HEK293 (cell line): ENCODE data around the gene HECTD4.
A peak's percentile ranks its signal among the peaks of the same experiment; 100 is the strongest.

Source experiments
- CTCF ChIA-PET: fragments of 350-600 bp; formaldehyde crosslinking; extraction: SDS; loops from one replicate; lab custom pipeline; 2021; ENCODE audit warnings: antibody characterized with exemption; lab: Yijun Ruan, JAX
- POLR2A ChIA-PET: fragments of 300-600 bp; formaldehyde crosslinking; extraction: SDS; loops from one replicate; lab custom pipeline; 2020; ENCODE audit warnings: antibody characterized with exemption, inconsistent platforms; lab: Yijun Ruan, JAX
- H3K27ac ChIP-seq: fragments of 200-500 bp; sonication (Bioruptor generic); 2 replicates; pipeline ENCODE4 v1.5.1; 2014; ENCODE audit warnings: low read depth, low read length, control low read depth, inconsistent platforms; ENCODE audit errors: extremely low read depth
- H3K36me3 ChIP-seq, 2 experiments: fragments of 200-500 bp in 1 of 2; sonication (Bioruptor generic) in 1 of 2; 1 replicate in 1 of 2; 2 replicates in 1 of 2; pipeline ENCODE4 v1.5.1; 2014 to 2017; ENCODE audit warnings: inconsistent platforms in 2 of 2, low read length in 2 of 2; ENCODE audit not compliant: control insufficient read depth in 2 of 2, insufficient read depth in 1 of 2
- H3K4me1 ChIP-seq: fragments of 200-500 bp; sonication (Bioruptor generic); 2 replicates; pipeline ENCODE4 v1.5.1; 2014; ENCODE audit warnings: mild to moderate bottlenecking, low read length, inconsistent platforms; ENCODE audit not compliant: control insufficient read depth, insufficient read depth
- H3K4me3 ChIP-seq: 2 replicates; pipeline ENCODE4 v1.5.1; 2011; ENCODE audit warnings: low read depth, mild to moderate bottlenecking, control low read depth, low read length, moderate library complexity
- H3K9me3 ChIP-seq: fragments of 200-500 bp; sonication (Bioruptor generic); 2 replicates; pipeline ENCODE4 v1.5.1; 2014; ENCODE audit warnings: low read depth, low read length, inconsistent platforms; ENCODE audit not compliant: control insufficient read depth, insufficient read depth
- BCL11B ChIP-seq: fragments of 450-650 bp; formaldehyde crosslinking; IDR thresholded peaks from 2 replicates; pipeline ENCODE4 v1.5.1; 2016; ENCODE audit warnings: low read depth, missing biosample characterization, missing genetic modification characterization
- FEZF1 ChIP-seq: fragments of 450-650 bp; formaldehyde crosslinking; IDR thresholded peaks from 2 replicates; pipeline ENCODE4 v1.5.1; 2016; ENCODE audit warnings: missing biosample characterization, missing genetic modification characterization
- GFI1B ChIP-seq: fragments of 450-650 bp; formaldehyde crosslinking; IDR thresholded peaks from 2 replicates; pipeline ENCODE4 v1.5.1; 2016; ENCODE audit warnings: missing biosample characterization, missing genetic modification characterization
- GLIS2 ChIP-seq: fragments of 450-650 bp; formaldehyde crosslinking; IDR thresholded peaks from 2 replicates; pipeline ENCODE4 v1.5.1; 2016; ENCODE audit warnings: missing biosample characterization, missing genetic modification characterization
- IKZF3 ChIP-seq: fragments of 450-650 bp; IDR thresholded peaks from 2 replicates; pipeline ENCODE4 v1.5.0; 2018; ENCODE audit warnings: missing biosample characterization, mild to moderate bottlenecking, missing genetic modification characterization, moderate library complexity
- KLF10 ChIP-seq: fragments of 450-650 bp; IDR thresholded peaks from 2 replicates; pipeline ENCODE4 v1.5.1; 2018; ENCODE audit warnings: missing biosample characterization, mild to moderate bottlenecking, missing genetic modification characterization
- KLF16 ChIP-seq: fragments of 450-650 bp; formaldehyde crosslinking; IDR thresholded peaks from 2 replicates; pipeline ENCODE4 v1.5.1; 2017; ENCODE audit warnings: missing biosample characterization, missing genetic modification characterization
- KLF9 ChIP-seq: fragments of 450-650 bp; formaldehyde crosslinking; IDR thresholded peaks from 2 replicates; pipeline ENCODE4 v1.5.1; 2016; ENCODE audit warnings: missing biosample characterization, missing genetic modification characterization, low read depth
- REPIN1 ChIP-seq: fragments of 450-650 bp; formaldehyde crosslinking; IDR thresholded peaks from 2 replicates; pipeline ENCODE4 v1.5.1; 2017; ENCODE audit warnings: missing biosample characterization, missing genetic modification characterization, low read depth
- YY2 ChIP-seq: fragments of 450-650 bp; formaldehyde crosslinking; IDR thresholded peaks from 2 replicates; pipeline ENCODE4 v1.5.1; 2016; ENCODE audit warnings: missing biosample characterization, missing genetic modification characterization
- ZBTB17 ChIP-seq: fragments of 450-650 bp; formaldehyde crosslinking; IDR thresholded peaks from 2 replicates; pipeline ENCODE4 v1.5.1; 2016; ENCODE audit warnings: missing biosample characterization, missing genetic modification characterization
- ZEB2 ChIP-seq: fragments of 450-650 bp; formaldehyde crosslinking; IDR thresholded peaks from 2 replicates; pipeline ENCODE4 v1.5.1; 2016; ENCODE audit warnings: missing biosample characterization, missing genetic modification characterization
- ZIC2 ChIP-seq: fragments of 450-650 bp; formaldehyde crosslinking; IDR thresholded peaks from 2 replicates; pipeline ENCODE4 v1.5.1; 2016; ENCODE audit warnings: missing biosample characterization, missing genetic modification characterization
- ZNF10 ChIP-seq: fragments of 450-650 bp; formaldehyde crosslinking; IDR thresholded peaks from 2 replicates; pipeline ENCODE4 v1.5.1; 2017; ENCODE audit warnings: missing biosample characterization, missing genetic modification characterization
- ZNF223 ChIP-seq: fragments of 450-650 bp; formaldehyde crosslinking; IDR thresholded peaks from 2 replicates; pipeline ENCODE4 v1.5.1; 2016; ENCODE audit warnings: missing biosample characterization, missing genetic modification characterization
- ZNF629 ChIP-seq: fragments of 450-650 bp; formaldehyde crosslinking; IDR thresholded peaks from 2 replicates; pipeline ENCODE4 v1.5.1; 2017; ENCODE audit warnings: missing biosample characterization, missing genetic modification characterization
- ZNF792 ChIP-seq: fragments of 450-650 bp; formaldehyde crosslinking; IDR thresholded peaks from 2 replicates; pipeline ENCODE4 v1.5.1; 2016; ENCODE audit warnings: missing biosample characterization, missing genetic modification characterization
- ZXDB ChIP-seq: fragments of 450-650 bp; formaldehyde crosslinking; IDR thresholded peaks from 2 replicates; pipeline ENCODE4 v1.5.1; 2016; ENCODE audit warnings: missing biosample characterization, missing genetic modification characterization
- TF ChIP-seq, protein P1 (sequence below): fragments of 450-650 bp; formaldehyde crosslinking; IDR thresholded peaks from 2 replicates; pipeline ENCODE4 v1.5.1; 2016; ENCODE audit warnings: missing biosample characterization, missing genetic modification characterization
- TF ChIP-seq, protein P2 (sequence below): fragments of 450-650 bp; formaldehyde crosslinking; IDR thresholded peaks from 2 replicates; pipeline ENCODE4 v1.5.1; 2016; ENCODE audit warnings: missing biosample characterization, missing genetic modification characterization
- TF ChIP-seq, protein P3 (sequence below): fragments of 450-650 bp; formaldehyde crosslinking; IDR thresholded peaks from 2 replicates; pipeline ENCODE4 v1.5.1; 2016; ENCODE audit warnings: missing biosample characterization, missing genetic modification characterization
- TF ChIP-seq, protein P4 (sequence below): fragments of 450-650 bp; formaldehyde crosslinking; IDR thresholded peaks from 2 replicates; pipeline ENCODE4 v1.5.1; 2016; ENCODE audit warnings: missing biosample characterization, missing genetic modification characterization

Gene HECTD4, protein sequence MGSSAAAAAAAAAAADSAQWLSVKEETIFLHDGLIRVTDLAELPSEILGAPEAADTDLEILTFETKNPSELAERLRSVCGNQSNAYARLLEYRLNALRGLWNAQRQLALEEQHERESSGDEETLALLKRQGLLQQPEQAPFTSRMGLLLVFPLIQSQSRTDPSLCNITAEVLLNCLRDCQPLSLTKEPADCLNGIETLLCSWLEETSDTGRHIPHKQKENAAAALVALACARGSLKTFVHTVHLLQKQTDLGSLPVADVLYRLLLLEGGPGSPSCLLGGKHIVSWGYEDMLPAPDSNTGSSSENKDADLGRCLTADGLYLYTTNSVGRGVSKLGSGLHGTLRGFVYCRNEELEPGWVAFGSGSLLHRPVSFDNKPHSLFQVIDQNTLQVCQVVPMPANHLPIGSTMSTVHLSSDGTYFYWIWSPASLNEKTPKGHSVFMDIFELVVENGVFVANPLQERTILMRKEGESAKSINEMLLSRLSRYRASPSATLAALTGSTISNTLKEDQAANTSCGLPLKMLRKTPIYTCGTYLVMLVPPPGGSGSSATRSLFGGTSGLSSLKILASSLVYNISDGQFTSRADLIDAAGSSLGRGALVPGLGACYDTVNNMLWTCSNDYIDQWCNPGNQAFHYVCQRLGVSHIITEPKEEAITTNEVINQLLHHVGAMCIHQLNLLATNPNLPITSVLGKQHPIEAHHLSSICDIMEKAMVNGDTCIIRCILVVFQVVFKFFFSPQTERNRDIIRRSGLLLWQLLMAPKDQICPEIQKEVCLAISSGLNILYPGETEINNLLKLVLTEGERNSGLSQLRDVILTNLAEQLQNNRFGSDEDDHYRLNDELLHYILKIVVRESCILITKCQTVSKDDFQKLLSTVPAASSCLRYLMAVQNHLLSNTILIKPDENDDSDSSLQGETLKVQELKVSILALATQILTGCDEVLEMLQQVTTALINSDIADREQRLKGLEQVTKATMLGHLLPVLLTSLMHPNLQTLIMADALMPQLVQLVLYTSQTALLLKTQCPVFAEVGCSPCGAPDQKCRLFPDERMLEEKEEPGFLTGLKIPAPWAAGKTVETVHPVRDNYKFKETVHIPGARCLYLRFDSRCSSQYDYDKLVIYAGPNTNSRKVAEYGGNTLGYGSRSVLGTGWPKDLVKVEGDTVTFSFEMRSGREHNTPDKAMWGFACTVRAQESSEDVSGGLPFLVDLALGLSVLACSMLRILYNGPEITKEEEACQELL (N-terminal part only)

DNA sequence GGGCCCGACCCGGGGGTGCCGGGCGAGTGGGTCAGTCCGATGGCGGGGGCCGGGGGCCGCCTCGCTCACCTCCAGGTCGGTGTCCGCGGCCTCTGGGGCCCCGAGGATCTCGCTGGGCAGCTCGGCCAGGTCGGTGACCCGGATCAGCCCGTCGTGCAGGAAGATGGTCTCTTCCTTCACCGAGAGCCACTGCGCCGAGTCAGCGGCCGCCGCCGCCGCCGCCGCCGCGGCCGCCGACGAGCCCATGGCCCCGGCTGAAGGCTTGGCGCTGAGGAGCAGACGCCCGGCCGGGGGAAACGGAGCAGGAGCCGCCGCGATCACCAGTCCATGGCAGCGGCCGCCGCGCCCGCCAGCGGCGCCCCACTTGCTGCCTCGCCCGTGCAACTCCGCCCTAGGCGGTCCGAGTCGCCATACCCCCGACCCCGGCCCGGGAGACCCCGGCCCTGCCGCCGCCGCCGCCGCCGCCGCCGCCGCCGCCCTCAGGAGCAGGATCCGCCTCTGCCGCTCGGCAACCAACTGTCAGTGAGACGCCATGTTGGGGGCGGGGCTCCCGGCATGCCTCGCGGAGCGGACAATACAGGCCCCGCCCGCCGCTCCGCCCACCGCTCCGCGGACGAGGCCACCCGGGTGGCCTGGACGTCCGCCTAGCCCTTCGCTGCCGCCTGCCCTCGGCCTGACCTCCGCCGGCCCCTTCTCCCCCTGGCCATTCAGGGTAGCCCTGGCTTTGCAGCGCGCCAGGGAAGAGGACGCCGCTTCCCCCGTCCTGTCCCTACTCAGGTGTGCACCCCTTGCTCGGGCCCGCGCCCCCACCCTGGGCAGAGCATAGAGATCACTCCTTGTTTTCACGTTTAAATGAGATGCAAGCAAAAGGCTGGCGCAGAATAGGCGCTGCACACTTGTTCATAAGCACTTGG lies at the start of gene HECTD4:
Gene HECTD4 (minus strand): TSS at position 549 of the 914 bp plus-strand sequence. CDS start 303 bp downstream, at position 246.
- ChIA-PET POLR2A (interaction anchor here (1.7 kb wide), 1 partner anchor 15 kb away, joined by 5 read pairs; no protein-coding TSS in a partner anchor), CTCF (interaction anchor here (1.0 to 1.9 kb wide), 2 partner anchors 184 kb away, joined by 3 to 4 read pairs; no protein-coding TSS in a partner anchor)
- Histone ChIP-seq H3K4me1 (0 out of 2 replicates have a peak, but pooled peaks cover 2% of the 10 kb centered on the region), H3K36me3 (no peaks in the 10 kb centered on the region), H3K27ac (peak within 1 kb of the TSS; percentile 88), H3K9me3 (no peaks in the 10 kb centered on the region), H3K4me3 (peak within 1 kb of the TSS; percentile 88)
- TF ChIP-seq KLF16 (tag by site-specific recombination) (peak; percentile 72), KLF9 (tag by site-specific recombination) (peak; percentile 93), ZNF792 (tag by site-specific recombination) (no peak), FEZF1 (tag by site-specific recombination) (peak; percentile 37; the same call in 1 of the 2 replicates), GLIS2 (tag by site-specific recombination) (peak; percentile 72), YY2 (tag by site-specific recombination) (0 out of 2 replicates have a peak, but pooled peaks have one; percentile 52), ZEB2 (peak; percentile 70), ZNF223 (tag by site-specific recombination) (peak; percentile 43; the same call in 1 of the 2 replicates), ZXDB (tag by site-specific recombination) (peak; percentile 65), GFI1B (tag by site-specific recombination) (no peak), ZNF629 (tag by site-specific recombination) (peak; percentile 42; the same call in 1 of the 2 replicates), KLF10 (tag by site-specific recombination) (peak; percentile 86), ZIC2 (tag by site-specific recombination) (0 out of 2 replicates have a peak, but pooled peaks have one; percentile 12), IKZF3 (0 out of 2 replicates have a peak, but pooled peaks have one; percentile 3), ZBTB17 (tag by site-specific recombination) (peak; percentile 91), REPIN1 (peak; percentile 97), ZNF10 (tag by site-specific recombination) (peak; percentile 8; the same call in 1 of the 2 replicates), BCL11B (tag by site-specific recombination) (peak; percentile 65; the same call in 1 of the 2 replicates)
- TF ChIP-seq, protein P1, sequence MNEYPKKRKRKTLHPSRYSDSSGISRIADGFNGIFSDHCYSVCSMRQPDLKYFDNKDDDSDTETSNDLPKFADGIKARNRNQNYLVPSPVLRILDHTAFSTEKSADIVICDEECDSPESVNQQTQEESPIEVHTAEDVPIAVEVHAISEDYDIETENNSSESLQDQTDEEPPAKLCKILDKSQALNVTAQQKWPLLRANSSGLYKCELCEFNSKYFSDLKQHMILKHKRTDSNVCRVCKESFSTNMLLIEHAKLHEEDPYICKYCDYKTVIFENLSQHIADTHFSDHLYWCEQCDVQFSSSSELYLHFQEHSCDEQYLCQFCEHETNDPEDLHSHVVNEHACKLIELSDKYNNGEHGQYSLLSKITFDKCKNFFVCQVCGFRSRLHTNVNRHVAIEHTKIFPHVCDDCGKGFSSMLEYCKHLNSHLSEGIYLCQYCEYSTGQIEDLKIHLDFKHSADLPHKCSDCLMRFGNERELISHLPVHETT (tag by site-specific recombination), result no peak
- TF ChIP-seq, protein P2, sequence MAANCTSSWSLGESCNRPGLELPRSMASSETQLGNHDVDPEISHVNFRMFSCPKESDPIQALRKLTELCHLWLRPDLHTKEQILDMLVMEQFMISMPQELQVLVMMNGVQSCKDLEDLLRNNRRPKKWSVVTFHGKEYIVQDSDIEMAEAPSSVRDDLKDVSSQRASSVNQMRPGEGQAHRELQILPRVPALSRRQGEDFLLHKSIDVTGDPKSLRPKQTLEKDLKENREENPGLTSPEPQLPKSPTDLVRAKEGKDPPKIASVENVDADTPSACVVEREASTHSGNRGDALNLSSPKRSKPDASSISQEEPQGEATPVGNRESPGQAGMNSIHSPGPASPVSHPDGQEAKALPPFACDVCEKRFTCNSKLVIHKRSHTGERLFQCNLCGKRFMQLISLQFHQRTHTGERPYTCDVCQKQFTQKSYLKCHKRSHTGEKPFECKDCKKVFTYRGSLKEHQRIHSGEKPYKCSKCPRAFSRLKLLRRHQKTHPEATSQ (tag by site-specific recombination), result peak; percentile 82; the same call in 1 of the 2 replicates
- TF ChIP-seq, protein P3, sequence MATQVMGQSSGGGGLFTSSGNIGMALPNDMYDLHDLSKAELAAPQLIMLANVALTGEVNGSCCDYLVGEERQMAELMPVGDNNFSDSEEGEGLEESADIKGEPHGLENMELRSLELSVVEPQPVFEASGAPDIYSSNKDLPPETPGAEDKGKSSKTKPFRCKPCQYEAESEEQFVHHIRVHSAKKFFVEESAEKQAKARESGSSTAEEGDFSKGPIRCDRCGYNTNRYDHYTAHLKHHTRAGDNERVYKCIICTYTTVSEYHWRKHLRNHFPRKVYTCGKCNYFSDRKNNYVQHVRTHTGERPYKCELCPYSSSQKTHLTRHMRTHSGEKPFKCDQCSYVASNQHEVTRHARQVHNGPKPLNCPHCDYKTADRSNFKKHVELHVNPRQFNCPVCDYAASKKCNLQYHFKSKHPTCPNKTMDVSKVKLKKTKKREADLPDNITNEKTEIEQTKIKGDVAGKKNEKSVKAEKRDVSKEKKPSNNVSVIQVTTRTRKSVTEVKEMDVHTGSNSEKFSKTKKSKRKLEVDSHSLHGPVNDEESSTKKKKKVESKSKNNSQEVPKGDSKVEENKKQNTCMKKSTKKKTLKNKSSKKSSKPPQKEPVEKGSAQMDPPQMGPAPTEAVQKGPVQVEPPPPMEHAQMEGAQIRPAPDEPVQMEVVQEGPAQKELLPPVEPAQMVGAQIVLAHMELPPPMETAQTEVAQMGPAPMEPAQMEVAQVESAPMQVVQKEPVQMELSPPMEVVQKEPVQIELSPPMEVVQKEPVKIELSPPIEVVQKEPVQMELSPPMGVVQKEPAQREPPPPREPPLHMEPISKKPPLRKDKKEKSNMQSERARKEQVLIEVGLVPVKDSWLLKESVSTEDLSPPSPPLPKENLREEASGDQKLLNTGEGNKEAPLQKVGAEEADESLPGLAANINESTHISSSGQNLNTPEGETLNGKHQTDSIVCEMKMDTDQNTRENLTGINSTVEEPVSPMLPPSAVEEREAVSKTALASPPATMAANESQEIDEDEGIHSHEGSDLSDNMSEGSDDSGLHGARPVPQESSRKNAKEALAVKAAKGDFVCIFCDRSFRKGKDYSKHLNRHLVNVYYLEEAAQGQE (tag by site-specific recombination), result 0 out of 2 replicates have a peak, but pooled peaks have one; percentile 16
- TF ChIP-seq, protein P4, sequence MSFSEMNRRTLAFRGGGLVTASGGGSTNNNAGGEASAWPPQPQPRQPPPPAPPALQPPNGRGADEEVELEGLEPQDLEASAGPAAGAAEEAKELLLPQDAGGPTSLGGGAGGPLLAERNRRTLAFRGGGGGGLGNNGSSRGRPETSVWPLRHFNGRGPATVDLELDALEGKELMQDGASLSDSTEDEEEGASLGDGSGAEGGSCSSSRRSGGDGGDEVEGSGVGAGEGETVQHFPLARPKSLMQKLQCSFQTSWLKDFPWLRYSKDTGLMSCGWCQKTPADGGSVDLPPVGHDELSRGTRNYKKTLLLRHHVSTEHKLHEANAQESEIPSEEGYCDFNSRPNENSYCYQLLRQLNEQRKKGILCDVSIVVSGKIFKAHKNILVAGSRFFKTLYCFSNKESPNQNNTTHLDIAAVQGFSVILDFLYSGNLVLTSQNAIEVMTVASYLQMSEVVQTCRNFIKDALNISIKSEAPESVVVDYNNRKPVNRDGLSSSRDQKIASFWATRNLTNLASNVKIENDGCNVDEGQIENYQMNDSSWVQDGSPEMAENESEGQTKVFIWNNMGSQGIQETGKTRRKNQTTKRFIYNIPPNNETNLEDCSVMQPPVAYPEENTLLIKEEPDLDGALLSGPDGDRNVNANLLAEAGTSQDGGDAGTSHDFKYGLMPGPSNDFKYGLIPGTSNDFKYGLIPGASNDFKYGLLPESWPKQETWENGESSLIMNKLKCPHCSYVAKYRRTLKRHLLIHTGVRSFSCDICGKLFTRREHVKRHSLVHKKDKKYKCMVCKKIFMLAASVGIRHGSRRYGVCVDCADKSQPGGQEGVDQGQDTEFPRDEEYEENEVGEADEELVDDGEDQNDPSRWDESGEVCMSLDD (tag by site-specific recombination), result peak; percentile 56; the same call in 1 of the 2 replicates
